Kidney epithelial cell (primary cell): ENCODE data around the gene MACROH2A2. TPM values are rescaled to one million over a fixed set of nuclear protein-coding genes. Genes with fewer than 3 reads are reported as not detected.
A peak's percentile ranks its signal among the peaks of the same experiment; 100 is the strongest.

Experiments
- DNase-seq: peaks from one replicate; pipeline ENCODE4 v3.0.0-alpha.2; 2010; ENCODE audit warnings: low read depth
- H3K27me3 ChIP-seq: 2 replicates; pipeline ENCODE4 v1.6.0; 2011; ENCODE audit warnings: low read length; ENCODE audit not compliant: control insufficient read depth, insufficient read depth
- H3K36me3 ChIP-seq: 2 replicates; pipeline ENCODE4 v1.5.1; 2011; ENCODE audit warnings: low read length; ENCODE audit not compliant: control insufficient read depth, insufficient read depth
- H3K4me3 ChIP-seq: 2 replicates; pipeline ENCODE4 v1.5.1; 2011; ENCODE audit warnings: low read depth, mild to moderate bottlenecking, control low read depth, low read length
- total RNA-seq: library from RNA; depleted of rRNA; stranded (reverse); fragments of >200 nt; gene quantifications from 2 replicates; pipeline ENCODE4 v1.2.3, GENCODE V29; 2015
- TF ChIP-seq, protein P1 (sequence below): IDR thresholded peaks from 2 replicates; pipeline ENCODE4 v1.5.1; 2011; ENCODE audit warnings: mild to moderate bottlenecking, moderate library complexity, low read length, control low read depth, inconsistent platforms; ENCODE audit not compliant: insufficient read depth, poor library complexity, severe bottlenecking

The MACROH2A2 gene
- total RNA-seq, 1 donor from 2014 or later: 77.9 TPM

DNA sequence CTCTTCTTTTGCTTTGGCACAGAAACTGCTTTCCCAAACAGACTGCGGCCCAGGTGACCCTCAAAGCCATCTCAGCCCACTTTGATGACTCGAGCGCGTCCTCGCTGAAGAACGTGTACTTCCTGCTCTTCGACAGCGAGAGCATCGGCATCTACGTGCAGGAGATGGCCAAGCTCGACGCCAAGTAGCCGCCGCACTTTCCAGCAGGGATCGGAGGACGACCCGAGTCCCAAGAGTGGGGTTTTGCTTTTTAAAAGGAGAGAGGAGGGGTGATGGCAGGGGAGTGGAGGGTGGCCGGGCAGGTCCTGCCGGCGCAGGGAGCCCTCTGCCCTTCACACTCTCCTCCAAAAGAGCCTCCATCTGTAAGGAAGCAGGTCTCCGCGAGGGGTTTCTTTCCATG is 58.9 kb downstream of the MACROH2A2 start:
- Histone ChIP-seq H3K36me3 (no peaks in the 10 kb centered on the region), H3K4me3 (no peak overlapping the region), H3K27me3 (no peaks in the 10 kb centered on the region)
- DNase-seq: no peak
- TF ChIP-seq, protein P1, sequence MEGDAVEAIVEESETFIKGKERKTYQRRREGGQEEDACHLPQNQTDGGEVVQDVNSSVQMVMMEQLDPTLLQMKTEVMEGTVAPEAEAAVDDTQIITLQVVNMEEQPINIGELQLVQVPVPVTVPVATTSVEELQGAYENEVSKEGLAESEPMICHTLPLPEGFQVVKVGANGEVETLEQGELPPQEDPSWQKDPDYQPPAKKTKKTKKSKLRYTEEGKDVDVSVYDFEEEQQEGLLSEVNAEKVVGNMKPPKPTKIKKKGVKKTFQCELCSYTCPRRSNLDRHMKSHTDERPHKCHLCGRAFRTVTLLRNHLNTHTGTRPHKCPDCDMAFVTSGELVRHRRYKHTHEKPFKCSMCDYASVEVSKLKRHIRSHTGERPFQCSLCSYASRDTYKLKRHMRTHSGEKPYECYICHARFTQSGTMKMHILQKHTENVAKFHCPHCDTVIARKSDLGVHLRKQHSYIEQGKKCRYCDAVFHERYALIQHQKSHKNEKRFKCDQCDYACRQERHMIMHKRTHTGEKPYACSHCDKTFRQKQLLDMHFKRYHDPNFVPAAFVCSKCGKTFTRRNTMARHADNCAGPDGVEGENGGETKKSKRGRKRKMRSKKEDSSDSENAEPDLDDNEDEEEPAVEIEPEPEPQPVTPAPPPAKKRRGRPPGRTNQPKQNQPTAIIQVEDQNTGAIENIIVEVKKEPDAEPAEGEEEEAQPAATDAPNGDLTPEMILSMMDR: no peak

DNA sequence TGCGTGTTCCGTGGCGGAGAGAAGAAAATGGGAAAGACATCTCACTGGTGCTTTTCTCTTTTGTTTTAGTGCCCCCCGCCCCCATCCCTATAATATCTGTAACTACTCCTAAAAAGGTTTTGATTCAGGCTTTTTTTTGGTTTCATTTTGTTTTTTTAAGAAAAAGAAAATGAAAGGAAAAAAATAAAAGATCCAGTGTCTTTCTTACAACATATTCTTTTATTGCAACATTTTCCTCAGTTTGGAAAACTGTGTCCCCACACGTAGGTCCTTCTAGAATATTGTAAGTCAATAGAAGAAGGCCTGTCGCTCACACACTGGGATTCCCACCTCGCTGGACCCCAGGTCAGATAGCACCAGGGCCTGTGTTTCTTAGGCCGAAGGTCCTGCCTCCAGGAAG is 59.4 kb downstream of the MACROH2A2 start:
- H3K27me3 ChIP-seq: no peaks in the 10 kb centered on the region
- no peak for DNase-seq
- TF ChIP-seq, protein P1: no peak
- no peak overlapping the region for H3K4me3 ChIP-seq
- H3K36me3 ChIP-seq: no peaks in the 10 kb centered on the region

DNA sequence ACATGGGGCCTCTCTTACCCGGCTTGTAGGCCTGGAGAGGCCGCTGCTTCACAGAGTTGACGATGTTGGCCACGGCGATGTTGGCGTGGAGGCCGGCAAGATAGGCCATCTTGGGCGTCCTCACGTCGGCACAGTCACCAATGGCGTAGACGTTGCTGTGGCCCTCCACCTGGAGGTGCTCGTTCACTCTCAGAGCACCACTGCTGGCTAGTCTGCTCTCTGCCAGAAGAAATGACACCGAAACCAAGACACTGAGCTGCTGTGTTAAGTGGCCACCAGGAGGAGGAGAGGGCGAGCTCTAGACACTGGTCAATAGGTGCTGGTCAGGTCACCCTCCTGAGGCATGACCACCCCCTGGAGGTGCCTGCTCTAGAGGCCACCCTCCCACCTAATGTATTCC is 62.3 kb downstream of the MACROH2A2 start:
- H3K4me3 ChIP-seq: no peak overlapping the region
- DNase-seq: no peak
- H3K27me3 ChIP-seq: no peaks in the 10 kb centered on the region
- TF ChIP-seq, protein P1: no peak
- H3K36me3 ChIP-seq: no peaks in the 10 kb centered on the region

DNA sequence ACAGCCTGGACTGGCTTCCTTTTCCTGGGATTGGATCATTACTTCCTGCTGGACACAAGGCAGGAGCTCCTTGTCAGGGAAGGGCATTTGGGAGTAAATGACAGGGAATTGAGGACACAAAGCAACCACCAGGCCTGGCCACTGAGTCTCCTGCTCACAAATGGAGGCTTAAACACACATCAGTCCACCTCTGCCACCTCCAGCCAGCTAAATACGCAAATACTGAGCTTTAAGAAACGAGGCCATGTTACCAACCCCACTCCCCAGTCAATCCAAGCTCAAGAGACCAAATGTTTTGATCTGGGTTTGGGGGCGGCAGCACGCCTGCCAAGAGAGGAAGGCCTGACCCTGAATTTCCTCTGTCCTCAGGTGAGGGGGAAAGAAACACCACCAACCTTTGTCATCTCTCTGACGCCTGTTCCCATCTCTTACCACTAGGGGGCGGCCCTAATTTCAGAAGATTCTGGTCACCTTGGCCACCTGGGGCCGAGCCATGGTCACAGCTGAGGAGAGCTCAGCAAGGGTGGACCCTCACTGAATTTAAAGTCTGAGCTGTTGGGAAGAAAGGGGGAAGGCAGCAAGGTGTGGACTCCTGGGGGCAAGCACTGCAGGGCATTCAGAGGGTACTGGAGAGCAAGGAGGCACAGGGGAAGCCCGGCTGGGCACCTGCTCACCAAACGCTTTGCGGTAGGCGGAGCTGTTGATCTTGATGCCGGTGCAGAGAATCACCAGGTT is 63.5 kb downstream of the MACROH2A2 start:
- TF ChIP-seq, protein P1: peak; percentile 78
- no peak overlapping the region for H3K4me3 ChIP-seq
- no peak for DNase-seq
- H3K36me3 ChIP-seq: no peaks in the 10 kb centered on the region
- H3K27me3 ChIP-seq: no peaks in the 10 kb centered on the region

DNA sequence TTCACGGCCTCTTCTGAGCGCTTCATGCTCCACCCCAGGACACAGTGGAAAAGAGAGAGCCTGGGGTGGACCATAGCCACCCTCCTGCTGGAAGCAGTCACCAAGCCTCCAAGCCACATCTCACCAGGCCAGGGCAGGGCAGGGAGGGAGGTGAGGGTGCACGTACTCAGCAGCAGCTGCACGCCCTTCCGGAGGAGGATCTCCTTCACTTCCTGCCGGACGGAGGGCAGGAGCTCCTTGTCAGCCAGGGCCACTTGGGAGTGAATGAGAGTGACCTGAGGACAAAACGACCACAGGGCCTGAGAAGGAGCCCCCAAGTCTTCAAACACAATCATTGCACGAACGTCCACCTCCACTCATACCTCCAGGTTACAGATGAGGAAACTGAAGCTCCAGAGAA is 65.0 kb downstream of the MACROH2A2 start:
- DNase-seq: no peak
- TF ChIP-seq, protein P1: no peak
- Histone ChIP-seq H3K27me3 (no peaks in the 10 kb centered on the region), H3K36me3 (no peaks in the 10 kb centered on the region), H3K4me3 (no peak overlapping the region)

DNA sequence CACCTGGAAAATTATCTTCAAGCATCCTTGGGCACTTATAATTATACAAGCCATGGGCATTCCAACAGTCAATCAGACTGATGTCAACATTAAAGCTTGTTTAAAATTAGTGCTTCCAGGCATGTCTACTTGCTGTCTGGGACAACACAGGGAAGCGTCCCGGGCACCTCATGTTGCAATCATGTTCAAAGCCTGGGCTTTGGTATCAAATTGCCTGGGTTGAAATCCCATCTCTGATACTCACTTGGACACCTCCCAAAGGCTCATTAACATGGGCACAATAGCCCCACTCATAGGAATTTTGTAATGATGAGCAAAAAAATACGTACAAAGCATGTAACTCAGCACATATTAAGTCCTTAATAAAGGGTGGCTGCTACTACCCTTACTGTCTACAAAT is 65.5 kb downstream of the MACROH2A2 start:
- Histone ChIP-seq H3K36me3 (no peaks in the 10 kb centered on the region), H3K4me3 (no peak overlapping the region), H3K27me3 (no peaks in the 10 kb centered on the region)
- DNase-seq: no peak
- TF ChIP-seq, protein P1: no peak
